Raji (cell line): ENCODE data around the gene ZC3H11A.

Experiments used
- POLR2A ChIP-seq: IDR thresholded peaks from 2 replicates; pipeline ENCODE4 v1.6.1; 2011; ENCODE audit warnings: low read depth, low read length, control low read depth; ENCODE audit not compliant: insufficient read depth

Gene ZC3H11A

DNA sequence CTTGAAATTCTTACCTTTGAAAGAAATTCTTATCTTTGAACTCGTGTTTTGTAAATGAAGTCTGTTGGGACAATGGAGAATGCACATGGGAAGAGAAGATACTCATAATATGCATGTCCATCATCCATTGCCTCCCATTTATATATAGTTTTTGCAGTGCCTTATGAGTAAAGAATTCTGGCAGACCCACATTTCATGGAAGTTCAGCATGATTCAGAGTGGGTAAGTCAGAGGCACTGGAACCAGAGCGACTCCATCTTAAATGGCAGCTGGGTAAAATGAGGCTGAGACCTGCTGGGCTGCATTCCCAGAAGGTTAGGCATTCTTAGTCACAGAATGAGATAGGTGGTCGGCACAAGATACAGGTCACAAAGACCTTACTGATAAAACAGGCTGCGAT is 16.6 kb upstream of the ZC3H11A start:
- TF ChIP-seq POLR2A = no peak

DNA sequence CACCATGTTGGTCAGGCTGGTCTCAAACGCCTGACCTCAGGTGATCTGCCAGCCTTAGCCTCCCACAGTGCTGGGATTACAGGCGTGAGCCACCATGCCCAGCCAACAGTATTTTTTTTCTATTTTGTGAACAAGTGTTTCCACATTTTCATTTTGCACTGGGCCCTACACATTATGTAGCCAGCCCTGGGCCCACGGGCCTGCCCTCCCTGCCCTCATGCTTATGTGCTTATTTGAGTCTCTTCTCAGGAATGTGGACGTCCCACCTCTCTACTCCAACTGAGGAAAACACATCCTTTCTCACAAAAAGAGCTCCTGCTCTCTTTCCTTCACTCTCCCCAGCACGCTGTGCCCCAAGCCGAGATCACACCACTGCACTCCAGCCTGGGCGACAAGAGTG is 13.5 kb upstream of the ZC3H11A start:
- no peak for TF ChIP-seq POLR2A

GRCh38 chr1:203789966-203790365 is 5.5 kb upstream of the ZC3H11A start:
- TF ChIP-seq POLR2A = no peak

GRCh38 chr1:203791498-203791897 is 3.9 kb upstream of the ZC3H11A start:
- TF ChIP-seq POLR2A = no peak

- no peak for TF ChIP-seq POLR2A
These were observed 2.9 kb upstream of the ZC3H11A start for GRCh38 chr1:203792486-203792885.

GRCh38 chr1:203794764-203795440 is 521 bp upstream of the ZC3H11A start:
- no peak for TF ChIP-seq POLR2A

GRCh38 chr1:203796236-203796605 is 798 bp downstream of the ZC3H11A start:
- no peak for TF ChIP-seq POLR2A

DNA sequence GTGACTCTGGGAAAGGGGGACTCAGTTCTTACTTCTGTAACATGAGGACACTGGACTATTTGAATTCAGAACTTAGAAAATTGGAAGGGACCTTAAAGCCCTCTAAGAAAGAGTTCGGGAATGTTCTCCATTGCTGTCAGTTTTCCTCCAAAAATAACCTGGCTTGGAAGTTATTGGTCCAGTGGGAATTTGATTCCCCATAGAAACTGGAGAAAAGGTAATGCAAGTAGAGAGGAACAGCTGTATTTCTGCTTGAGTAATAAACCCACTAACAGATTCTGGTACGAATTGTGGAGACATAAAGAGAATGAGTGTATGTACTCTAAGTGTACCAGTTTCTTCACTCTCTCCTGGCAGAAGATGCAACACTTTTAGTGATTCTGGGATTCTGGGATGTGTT is 1.8 kb downstream of the ZC3H11A start:
- TF ChIP-seq POLR2A = no peak

DNA sequence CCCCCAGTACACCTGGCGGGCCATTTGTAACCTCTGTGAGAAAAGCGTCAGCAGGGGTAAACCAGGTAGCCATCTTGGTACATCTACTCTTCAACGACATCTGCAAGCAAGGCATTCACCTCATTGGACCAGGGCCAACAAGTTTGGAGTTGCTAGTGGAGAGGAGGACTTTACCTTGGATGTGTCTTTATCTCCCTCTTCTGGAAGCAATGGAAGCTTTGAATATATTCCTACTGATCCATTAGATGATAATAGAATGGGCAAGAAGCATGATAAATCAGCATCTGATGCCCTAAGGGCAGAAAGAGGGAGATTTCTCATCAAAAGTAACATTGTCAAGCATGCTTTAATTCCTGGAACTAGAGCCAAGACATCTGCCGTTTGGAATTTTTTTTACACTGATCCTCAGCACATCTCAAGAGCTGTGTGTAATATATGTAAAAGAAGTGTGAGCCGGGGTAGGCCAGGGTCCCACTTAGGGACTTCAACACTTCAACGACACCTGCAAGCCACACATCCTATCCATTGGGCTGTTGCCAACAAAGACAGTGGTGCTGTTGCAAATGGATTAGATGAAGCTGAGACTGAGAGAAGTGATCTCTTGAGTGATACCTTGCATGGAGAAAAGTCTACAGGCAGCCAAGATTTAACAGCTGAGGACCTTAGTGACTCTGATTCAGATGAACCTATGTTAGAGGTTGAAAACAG is 2.7 kb downstream of the ZC3H11A start:
- no peak for TF ChIP-seq POLR2A

- TF ChIP-seq POLR2A = no peak
These were observed 3.7 kb downstream of the ZC3H11A start for GRCh38 chr1:203799157-203799556.

DNA sequence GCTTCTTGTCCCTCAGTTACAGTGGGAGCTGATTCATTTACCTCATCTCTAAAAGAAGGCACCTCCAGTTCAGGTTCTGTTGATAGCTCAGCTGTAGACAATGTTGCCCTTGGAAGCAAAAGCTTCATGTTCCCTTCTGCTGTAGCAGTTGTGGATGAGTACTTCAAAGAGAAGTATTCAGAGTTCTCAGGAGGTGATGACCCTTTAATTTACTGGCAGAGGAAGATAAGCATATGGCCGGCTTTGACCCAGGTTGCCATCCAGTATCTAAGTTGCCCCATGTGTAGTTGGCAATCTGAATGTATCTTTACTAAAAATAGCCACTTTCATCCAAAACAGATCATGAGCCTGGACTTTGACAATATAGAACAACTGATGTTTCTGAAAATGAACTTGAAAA is 4.5 kb downstream of the ZC3H11A start:
- no peak for TF ChIP-seq POLR2A

- TF ChIP-seq POLR2A = no peak
These were observed 10.3 kb downstream of the ZC3H11A start for GRCh38 chr1:203805689-203806088.

DNA sequence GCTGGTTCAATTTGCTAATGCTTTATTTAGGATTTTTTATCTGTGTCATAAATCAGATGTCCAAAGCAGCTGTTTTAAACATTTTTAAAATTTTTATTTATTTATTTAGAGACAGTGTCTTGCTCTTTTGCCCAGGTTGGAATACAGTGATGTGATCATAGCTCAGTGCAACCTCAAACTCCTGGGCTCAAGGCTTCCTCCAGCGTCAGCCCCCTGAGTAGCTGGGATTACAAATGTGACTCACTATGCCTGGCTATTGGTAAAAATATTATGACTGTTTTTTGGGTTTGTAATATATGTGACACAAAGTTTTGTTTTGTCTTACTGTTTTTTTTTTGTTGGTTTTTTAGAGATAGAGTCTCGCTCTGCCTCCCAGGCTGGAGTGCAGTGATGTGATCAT is 11.8 kb downstream of the ZC3H11A start:
- no peak for TF ChIP-seq POLR2A

DNA sequence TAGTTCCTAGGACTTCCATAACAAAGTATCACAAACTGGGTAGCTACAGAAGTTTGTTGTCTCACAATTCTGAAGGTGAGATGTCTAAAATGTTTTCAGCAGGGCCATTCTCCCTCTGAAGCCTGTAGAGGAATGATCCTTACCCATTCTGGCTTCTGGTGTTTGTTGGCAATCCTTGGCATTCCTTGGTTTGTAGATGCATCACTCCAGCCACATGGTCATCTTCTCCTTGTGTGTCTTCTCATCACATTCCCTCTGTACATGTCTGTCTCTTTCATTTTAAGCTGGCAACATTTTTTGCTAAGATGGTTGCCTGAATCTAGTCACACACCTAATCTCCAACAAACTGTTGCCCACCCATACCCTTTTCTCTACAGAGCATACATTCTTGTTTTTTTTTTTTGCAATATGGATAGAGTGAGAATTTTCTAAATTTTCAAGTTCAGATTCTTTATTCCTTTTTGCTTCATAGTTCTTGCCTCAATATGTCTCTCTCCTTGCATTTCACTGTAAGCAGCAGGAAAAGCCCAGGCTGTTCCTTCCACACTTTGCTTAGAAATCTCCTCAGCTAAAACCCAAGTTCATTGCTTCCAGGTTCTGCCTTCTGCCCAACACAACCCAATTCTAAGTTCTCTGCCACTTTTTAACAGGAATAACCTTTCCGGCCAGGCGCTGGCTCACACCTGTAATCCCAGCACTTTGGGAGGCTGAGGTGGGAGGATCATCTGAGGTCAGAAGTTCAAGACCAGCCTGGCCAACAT is 18.3 kb downstream of the ZC3H11A start:
- TF ChIP-seq POLR2A = no peak

- TF ChIP-seq POLR2A = no peak
These were observed 23.0 kb downstream of the ZC3H11A start for GRCh38 chr1:203818399-203818798.

DNA sequence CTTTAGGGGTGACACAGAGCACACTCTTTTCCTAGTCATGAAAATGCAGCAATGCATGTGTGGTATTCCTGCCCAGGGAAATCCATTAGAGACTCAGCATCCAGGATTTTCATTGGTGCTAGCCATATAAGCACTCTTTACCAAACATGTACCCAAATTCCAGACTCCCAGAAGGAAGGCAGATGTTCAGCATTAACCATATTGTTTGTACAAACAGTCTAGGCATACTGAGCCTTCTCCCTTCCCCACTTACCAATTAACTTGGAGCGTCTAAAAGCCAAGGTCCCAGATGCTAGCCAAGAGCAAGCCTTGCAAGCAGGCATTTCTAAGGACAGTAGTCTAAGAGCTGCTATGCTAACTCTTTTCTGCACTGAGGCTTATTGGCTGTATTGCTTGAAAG is 27.9 kb downstream of the ZC3H11A start:
- no peak for TF ChIP-seq POLR2A
